IMR-90 (cell line): ENCODE results near the gene KIF6. TPM values are rescaled to one million over a fixed set of nuclear protein-coding genes. Genes with fewer than 3 reads are reported as not detected.

ENCODE experiments used
- ATAC-seq: fragments of 200-7000 bp; cut with Tn5 transposase; 2 replicates; pipeline ENCODE4 v1.9.1; 2020; ENCODE audit warnings: low read depth, mild to moderate bottlenecking, moderate library complexity
- Bru-seq: library from RNA; stranded (reverse); fragments of 400-500 nt; gene quantifications from one replicate; lab custom pipeline; 2021; lab: Mats Ljungman, UMichigan
- BruChase-seq, 2 experiments: library from RNA; stranded (reverse); fragments of 400-500 nt; gene quantifications; one replicate each; lab custom pipeline; 2021; lab: Mats Ljungman, UMichigan
- BruUV-seq: library from RNA; stranded (reverse); fragments of 400-500 nt; replicated peaks from 2 replicates; lab custom pipeline; 2021; lab: Mats Ljungman, UMichigan
- CTCF ChIA-PET: fragments of 300-600 bp; formaldehyde crosslinking; extraction: SDS; loops from one replicate; lab custom pipeline; 2021; ENCODE audit warnings: antibody characterized with exemption; lab: Yijun Ruan, JAX
- POLR2A ChIA-PET: fragments of 300-600 bp; sonication (Branson Sonifier 250); formaldehyde crosslinking; loops from one replicate; lab custom pipeline; 2022; ENCODE audit warnings: antibody characterized with exemption; ENCODE audit not compliant: unreplicated experiment; lab: Charles Lee
- DNase-seq: peaks from one replicate; pipeline ENCODE4 v3.0.0; 2013
- H2AFZ ChIP-seq: replicated peaks from 2 replicates; pipeline ENCODE3; 2013; ENCODE audit warnings: low read length, mild to moderate bottlenecking; ENCODE audit not compliant: poor library complexity
- H2AK5ac ChIP-seq: 2 replicates; pipeline ENCODE4 v1.6.1; 2013; ENCODE audit warnings: low read depth, low read length, inconsistent platforms
- H2AK9ac ChIP-seq: replicated peaks from 2 replicates; pipeline ENCODE3; 2013; ENCODE audit warnings: mild to moderate bottlenecking, low read depth, low read length, moderate library complexity; ENCODE audit not compliant: poor library complexity
- H2BK120ac ChIP-seq: 2 replicates; pipeline ENCODE4 v1.6.1; 2013; ENCODE audit warnings: low read depth, low read length, inconsistent platforms
- H2BK15ac ChIP-seq: 3 replicates; pipeline ENCODE4 v1.6.1; 2013; ENCODE audit warnings: low read depth, low read length, inconsistent platforms
- H2BK20ac ChIP-seq: 2 replicates; pipeline ENCODE4 v1.6.1; 2013; ENCODE audit warnings: low read depth, mild to moderate bottlenecking, inconsistent platforms, low read length, moderate library complexity
- H2BK5ac ChIP-seq: 2 replicates; pipeline ENCODE4 v1.6.1; 2013; ENCODE audit warnings: mild to moderate bottlenecking, low read depth, low read length, inconsistent platforms; ENCODE audit not compliant: poor library complexity, severe bottlenecking
- H3K14ac ChIP-seq: replicated peaks from 2 replicates; pipeline ENCODE4 v1.6.1; 2013; ENCODE audit warnings: low read depth, low read length, inconsistent platforms
- H3K18ac ChIP-seq: 2 replicates; pipeline ENCODE4 v1.6.1; 2013; ENCODE audit warnings: low read depth, low read length, control low read depth
- H3K23ac ChIP-seq: 2 replicates; pipeline ENCODE4 v1.6.1; 2013; ENCODE audit warnings: low read depth, low read length, inconsistent platforms
- H3K27ac ChIP-seq: 2 replicates; pipeline ENCODE4 v1.5.1; 2013; ENCODE audit warnings: mild to moderate bottlenecking, control low read depth, low read length; ENCODE audit not compliant: insufficient read depth
- H3K27me3 ChIP-seq: 2 replicates; pipeline ENCODE4 v1.6.1; 2013; ENCODE audit warnings: low read length; ENCODE audit not compliant: control insufficient read depth, insufficient read depth
- H3K36me3 ChIP-seq: 2 replicates; pipeline ENCODE4 v1.6.1; 2013; ENCODE audit warnings: low read length, mixed read lengths; ENCODE audit not compliant: control insufficient read depth, insufficient read depth
- H3K4ac ChIP-seq: 2 replicates; pipeline ENCODE4 v1.6.1; 2013; ENCODE audit warnings: low read depth, low read length, inconsistent platforms
- H3K4me1 ChIP-seq: 2 replicates; pipeline ENCODE4 v1.6.1; 2013; ENCODE audit warnings: low read length, mixed read lengths; ENCODE audit not compliant: control insufficient read depth, insufficient read depth
- H3K4me2 ChIP-seq: 2 replicates; pipeline ENCODE4 v1.6.1; 2013; ENCODE audit warnings: low read depth, mild to moderate bottlenecking, control low read depth, low read length, moderate library complexity
- H3K4me3 ChIP-seq: 2 replicates; pipeline ENCODE4 v1.5.1; 2013; ENCODE audit warnings: low read depth, mild to moderate bottlenecking, control low read depth, low read length, moderate library complexity; ENCODE audit not compliant: insufficient read depth
- H3K56ac ChIP-seq: 2 replicates; pipeline ENCODE4 v1.6.1; 2013; ENCODE audit warnings: low read length, inconsistent platforms; ENCODE audit not compliant: insufficient read depth; ENCODE audit errors: extremely low read depth
- H3K79me1 ChIP-seq, 2 experiments: 2 replicates each; pipeline ENCODE4 v1.6.1; 2013; ENCODE audit warnings: low read length in 2 of 2, inconsistent platforms in 1 of 2, low read depth in 1 of 2
- H3K9ac ChIP-seq: 2 replicates; pipeline ENCODE4 v1.6.1; 2013; ENCODE audit warnings: low read depth, low read length, control low read depth
- H3K9me1 ChIP-seq: 2 replicates; pipeline ENCODE4 v1.6.1; 2013; ENCODE audit warnings: low read length, inconsistent platforms; ENCODE audit not compliant: insufficient read depth
- H3K9me3 ChIP-seq: 2 replicates; pipeline ENCODE4 v1.6.1; 2013; ENCODE audit warnings: low read length; ENCODE audit not compliant: control insufficient read depth, insufficient read depth
- H4K20me1 ChIP-seq: 2 replicates; pipeline ENCODE4 v1.6.1; 2013; ENCODE audit warnings: low read length, inconsistent platforms; ENCODE audit not compliant: insufficient read depth
- H4K5ac ChIP-seq: 2 replicates; pipeline ENCODE4 v1.6.1; 2013; ENCODE audit warnings: mild to moderate bottlenecking, low read depth, low read length, control low read depth
- H4K8ac ChIP-seq, 2 experiments: 2 replicates each; pipeline ENCODE4 v1.6.1; 2013; ENCODE audit warnings: low read depth in 2 of 2, low read length in 2 of 2, control low read depth in 1 of 2, inconsistent platforms in 1 of 2
- H4K91ac ChIP-seq: 2 replicates; pipeline ENCODE4 v1.6.1; 2013; ENCODE audit warnings: low read depth, low read length, inconsistent platforms; ENCODE audit not compliant: insufficient read depth
- MAZ ChIP-seq: IDR thresholded peaks from 2 replicates; pipeline ENCODE4 v1.6.1; 2012; ENCODE audit warnings: low read depth, mild to moderate bottlenecking, low read length, improper control_type of control experiment, moderate library complexity, borderline replicate concordance
- RCOR1 ChIP-seq: IDR thresholded peaks from 2 replicates; pipeline ENCODE4 v1.6.1; 2012; ENCODE audit warnings: mild to moderate bottlenecking, low read length, improper control_type of control experiment; ENCODE audit not compliant: insufficient replicate concordance
- USF2 ChIP-seq: fragments of 150-350 bp; IDR thresholded peaks from 2 replicates; pipeline ENCODE4 v1.6.1; 2017; ENCODE audit warnings: mild to moderate bottlenecking, antibody characterized with exemption, low read length, low read depth
- WGBS, 2 experiments: methylation state at CpG; one replicate each; pipeline versions ENCODE4 v1.1.5 to v1.1.7; 2013; ENCODE audit warnings: missing lambda C conversion rate in 2 of 2; ENCODE audit not compliant: insufficient read length in 1 of 2; ENCODE audit errors: extremely low coverage in 2 of 2; 5-methylcytosine and 5-hydroxymethylcytosine counted together
- dilution Hi-C: fragments of 300-500 bp; cut with HindIII; formaldehyde crosslinking; loops from one replicate; pipeline ENCODE4 v1.14.3; 2018; ENCODE audit warnings: low sequenced_read_pairs; ENCODE audit not compliant: unreplicated experiment
- in situ Hi-C: fragments of 300-500 bp; cut with MboI; formaldehyde crosslinking; loops from 3 replicates; pipeline ENCODE4 v1.14.3; 2019; ENCODE audit warnings: low sequenced_read_pairs, inconsistent platforms, mixed read lengths
- intact Hi-C: fragments of 100-400 bp; cut with micrococcal nuclease; formaldehyde crosslinking; loops from 2 replicates; pipeline ENCODE4 v1.10.0; 2022
- long read RNA-seq: library from polyadenylated mRNA; unstranded; transcript quantifications from one replicate; pipeline ENCODE4 v2.0.0, GENCODE V29; 2021; ENCODE audit not compliant: unreplicated experiment
- polyA plus RNA-seq, 3 experiments: library from polyadenylated mRNA; depleted of rRNA; stranded (reverse); fragments of >200 nt; gene quantifications; 2 replicates each; pipeline ENCODE4 v1.2.3, GENCODE V29; 2012; ENCODE audit warnings: low replicate concordance in 1 of 3
- total RNA-seq: library from RNA; depleted of rRNA; stranded (reverse); fragments of >200 nt; gene quantifications from 2 replicates; pipeline ENCODE4 v1.2.3, GENCODE V29; 2012; rRNA removed

The KIF6 gene
- under 0.01 TPM in 1 of 2 replicates, not detected in the other for total RNA-seq
- 0.09 and 0.10 TPM in 2 replicates for polyA plus RNA-seq (2012; rRNA removed)
- 0.01 and 0.03 TPM in 2 replicates for polyA plus RNA-seq (2012; cell fraction: cytosol; rRNA removed)
- polyA plus RNA-seq (2012; cell fraction: nucleus; rRNA removed; ENCODE audit: low replicate concordance): 0.03 TPM in 1 of 2 replicates, not detected in the other
- percentile 5 among the genes with signal in this experiment for Bru-seq, nascent RNA
- BruChase-seq, experiment 1, labeled RNA remaining after a 6-hour chase: percentile 6 among the genes with signal in this experiment
- percentile 7 among the genes with signal in this experiment for BruChase-seq, experiment 2, labeled RNA remaining after a 2-hour chase
- long read RNA-seq: 0 reads

- Histone ChIP-seq H3K9me3 (no peaks in the 10 kb centered on the region), H3K4me3 (peak within 1 kb of the TSS; percentile 79), H3K14ac (no peak within 1 kb of the TSS; the same call in 1 of the 2 replicates), H3K27ac (no peak within 1 kb of the TSS), H3K4ac (peak within 1 kb of the TSS; percentile 12; the same call in 1 of the 2 replicates), H3K4me1 (no peaks in the 10 kb centered on the region; the same call in 1 of the 2 replicates), H2AK5ac (no peak within 1 kb of the TSS), H3K23ac (no peak within 1 kb of the TSS), H3K27me3 (no peaks in the 10 kb centered on the region), H3K4me2 (peak within 1 kb of the TSS; percentile 88), H2BK120ac (no peak within 1 kb of the TSS), H3K9ac (peak within 1 kb of the TSS; percentile 53), H2AK9ac (peak within 1 kb of the TSS; percentile 26), H4K20me1 (no peaks in the 10 kb centered on the region), H2BK5ac (no peak within 1 kb of the TSS), H4K91ac (no peak within 1 kb of the TSS), H3K18ac (peak within 1 kb of the TSS; percentile 30; the same call in 1 of the 2 replicates), H2BK15ac (no peak within 1 kb of the TSS), H3K36me3 (no peaks in the 10 kb centered on the region), H4K5ac (peak within 1 kb of the TSS; percentile 60; the same call in 1 of the 2 replicates), H4K8ac (peak within 1 kb of the TSS; percentile 61 to 97), H2AFZ (peak within 1 kb of the TSS; percentile 98), H2BK20ac (no peak within 1 kb of the TSS), H3K9me1 (0 out of 2 replicates have a peak, but pooled peaks cover 2% of the 10 kb centered on the region), H3K79me1 (no peaks in the 10 kb centered on the region), H3K56ac (no peak within 1 kb of the TSS)
- ChIA-PET POLR2A (no interaction called here), CTCF (no interaction called here)
- peak; percentile 100 for ATAC-seq
- WGBS, 2 experiments: 7% methylated on average over 10 of the region's 58 CpGs; no CpG with 5 or more reads in 1 of the 2 experiments
- TF ChIP-seq RCOR1: no peak
- peak; percentile 35; the same call in 1 of the 2 replicates for TF ChIP-seq USF2
- peak; percentile 87 for TF ChIP-seq MAZ
- intact Hi-C loops (loop anchor here (1.0 to 5.0 kb wide), 2 partner anchors 66 to 167 kb away; no protein-coding TSS in a partner anchor), dilution Hi-C loops (no loop called here), in situ Hi-C loops (no loop called here)
- DNase-seq: peak; percentile 73
- BruUV-seq: no TSS peak
Measured at GRCh38 chr6:39724787-39725631, at the start of gene KIF6. Gene KIF6 (minus strand): TSS chr6:39725408. CDS start chr6:39725310, 98 bp downstream.
